ENCODE data around the gene NPM3. TPM values are rescaled to one million over a fixed set of nuclear protein-coding genes. Genes with fewer than 3 reads are reported as not detected.

The NPM3 gene
- total and polyA plus RNA-seq, 2 of the 4 experiments (the other 2 are of a cell fraction) = 84.1 to 112 TPM

- Histone ChIP-seq H4K20me1 (ENCODE audit: insufficient read depth, low read length) (peaks cover 40% of the 10 kb centered on the region), H3K9me3 (ENCODE audit: control insufficient read depth, insufficient read depth, low read length) (no peaks in the 10 kb centered on the region), H3K14ac (replicated peaks; ENCODE audit: low read depth, low read length) (no peak overlapping the region), H2BK5ac (ENCODE audit: low read depth, low read length, poor library complexity, severe bottlenecking) (no peak overlapping the region), H3K79me1 (ENCODE audit: low read depth in 1 of 2, low read length in 2 of 2) (peaks cover 14 to 40% of the 10 kb centered on the region in 2 experiments; a peak in 3 of 4 replicates), H3K4me2 (ENCODE audit: low read depth, low read length) (peak overlapping the region; percentile 73; the same call in 1 of the 2 replicates), H2BK120ac (ENCODE audit: low read depth, low read length) (no peak overlapping the region), H3K56ac (ENCODE audit: extremely low read depth, insufficient read depth, low read length) (no peak overlapping the region), H3K4me1 (ENCODE audit: control insufficient read depth, insufficient read depth, low read length) (peaks cover 13% of the 10 kb centered on the region), H2AK9ac (replicated peaks; ENCODE audit: low read depth, low read length, poor library complexity) (peak overlapping the region; percentile 94), H4K91ac (ENCODE audit: insufficient read depth, low read depth, low read length) (no peak overlapping the region), H3K18ac (ENCODE audit: low read depth, low read length) (no peak overlapping the region), H2AFZ (replicated peaks; ENCODE audit: low read length, poor library complexity) (peak overlapping the region; percentile 77), H3K9ac (ENCODE audit: low read depth, low read length) (no peak overlapping the region), H2BK20ac (ENCODE audit: low read depth, low read length) (no peak overlapping the region), H2AK5ac (ENCODE audit: low read depth, low read length) (no peak overlapping the region), H4K5ac (ENCODE audit: low read depth, low read length) (no peak overlapping the region), H3K4me3 (ENCODE audit: insufficient read depth, low read depth, low read length) (no peak overlapping the region), H3K27me3 (ENCODE audit: control insufficient read depth, insufficient read depth, low read length) (peaks cover 25% of the 10 kb centered on the region), H3K4ac (ENCODE audit: low read depth, low read length) (no peak overlapping the region), H2BK15ac (ENCODE audit: low read depth, low read length) (no peak overlapping the region; the same call in 2 of the 3 replicates), H3K36me3 (ENCODE audit: control insufficient read depth, insufficient read depth, low read length) (peaks cover 2% of the 10 kb centered on the region; the same call in 1 of the 2 replicates), H4K8ac (ENCODE audit: low read depth in 2 of 2, low read length in 2 of 2) (peak overlapping the region in 1 of 2 experiments; percentile 56; a peak in 1 of 4 replicates), H3K23ac (ENCODE audit: low read depth, low read length) (no peak overlapping the region), H3K27ac (ENCODE audit: insufficient read depth, low read length) (no peak overlapping the region), H3K9me1 (ENCODE audit: insufficient read depth, low read length) (no peaks in the 10 kb centered on the region)
- dilution Hi-C loops (cut with HindIII; ENCODE audit: low sequenced_read_pairs, unreplicated experiment) = no loop called here
- intact Hi-C loops (cut with micrococcal nuclease) = loop anchor here (10.0 kb wide), 1 partner anchor 486 kb away; no protein-coding TSS in a partner anchor
- in situ Hi-C loops (cut with MboI; ENCODE audit: low sequenced_read_pairs) = loop anchor here (5.0 kb wide), 2 partner anchors 173 to 568 kb away; no protein-coding TSS in a partner anchor
- no TSS peak for BruUV-seq (replicated peaks)
- CTCF ChIA-PET = interaction anchor here (1.3 to 1.6 kb wide), 4 partner anchors 9 to 180 kb away, joined by 3 to 9 read pairs (median 5); no protein-coding TSS in a partner anchor
- ATAC-seq (ENCODE audit: low read depth) = no peak
- WGBS, 2 experiments (ENCODE audit: extremely low coverage in 2 of 2, insufficient read length in 1 of 2) = no CpG with 5 or more reads among the region's 17 CpGs
- POLR2A ChIA-PET (ENCODE audit: unreplicated experiment) = no interaction called here
- TF ChIP-seq CTCF (conservative IDR thresholded peaks at IDR 0.05; ENCODE audit: low read depth, low read length) = no peak
- TF ChIP-seq RCOR1 (IDR thresholded peaks at IDR 0.05; ENCODE audit: insufficient replicate concordance, low read length) = no peak
- TF ChIP-seq MAFK (IDR thresholded peaks at IDR 0.05; ENCODE audit: low read depth, low read length) = no peak
- no peak for DNase-seq
Observed at GRCh38 chr10:101780187-101780817, 2.9 kb downstream of the NPM3 start.
